A549 (cell line): ENCODE results near the gene NTRK3. TPM values are rescaled to one million over a fixed set of nuclear protein-coding genes. Genes with fewer than 3 reads are reported as not detected.
"Not testable (repeated sequence)": the region's sequence is repeated elsewhere in the genome, so short reads cannot be mapped to it uniquely, and the experiment has no call there.

Source experiments
- ATAC-seq, 2 experiments: fragments of 200-7000 bp in 1 of 2; fragments of >200 bp in 1 of 2; cut with Nextera tagmentation in 1 of 2; cut with Tn5 transposase in 1 of 2; 3 replicates each; pipeline versions ENCODE4 v1.8.0 to v1.9.1; 2018 to 2020; ENCODE audit warnings: mild to moderate bottlenecking in 1 of 2, moderate library complexity in 1 of 2
- CTCF ChIA-PET: fragments of 300-600 bp; sonication (Branson Sonifier 250); formaldehyde crosslinking; extraction: SDS; loops from one replicate; lab custom pipeline; 2021; ENCODE audit warnings: antibody characterized with exemption, inconsistent platforms; lab: Yijun Ruan, JAX
- POLR2A ChIA-PET: fragments of 350-600 bp; formaldehyde crosslinking; extraction: SDS; loops from one replicate; lab custom pipeline; 2021; ENCODE audit warnings: antibody characterized with exemption, inconsistent platforms; lab: Yijun Ruan, JAX
- DNase-seq, 2 experiments: peaks; one replicate each; pipeline versions ENCODE4 v3.0.0 to v3.0.0-alpha.2; 2011 to 2016; ENCODE audit warnings: low read depth in 1 of 2, low spot score in 1 of 2
- FAIRE-seq: peaks from 2 replicates; lab custom pipeline; 2011; peaks lifted over from hg19 to GRCh38; lab: Jason Lieb, UNC
- H3K27ac ChIP-seq, 2 experiments: fragments of >200 bp; sonication (Bioruptor Twin); formaldehyde crosslinking; 3 replicates each; pipeline ENCODE4 v1.5.1; 2016 to 2017
- H3K4me1 ChIP-seq: fragments of >200 bp; sonication (Bioruptor Twin); formaldehyde crosslinking; 3 replicates; pipeline ENCODE4 v1.6.1; 2016
- H3K4me2 ChIP-seq: fragments of >200 bp; sonication (Bioruptor Twin); formaldehyde crosslinking; 3 replicates; pipeline ENCODE4 v1.6.1; 2016
- H3K4me3 ChIP-seq: fragments of >200 bp; sonication (Bioruptor Twin); formaldehyde crosslinking; 3 replicates; pipeline ENCODE4 v1.5.1; 2016
- H3K9me3 ChIP-seq: fragments of >200 bp; sonication (Bioruptor Twin); formaldehyde crosslinking; 3 replicates; pipeline ENCODE4 v1.6.1; 2016
- BHLHE40 ChIP-seq: IDR thresholded peaks from 2 replicates; pipeline ENCODE4 v1.6.1; 2012; ENCODE audit warnings: low read depth, low read length, inconsistent platforms
- CHD2 ChIP-seq: fragments of 150-350 bp; IDR thresholded peaks from 2 replicates; pipeline ENCODE4 v1.6.1; 2014; ENCODE audit warnings: low read length; ENCODE audit not compliant: partially characterized antibody
- EHF ChIP-seq: fragments of 250-450 bp; sonication (Bioruptor Pico); IDR thresholded peaks from 2 replicates; pipeline ENCODE4 v1.5.0; 2020; ENCODE audit warnings: mild to moderate bottlenecking
- EHMT2 ChIP-seq: fragments of 200-600 bp; sonication (generic); IDR thresholded peaks from 2 replicates; pipeline ENCODE4 v1.6.1; 2016; ENCODE audit warnings: antibody characterized with exemption, low read depth, mild to moderate bottlenecking, moderate library complexity
- EP300 ChIP-seq, 2 experiments: fragments of >200 bp; sonication (Bioruptor Twin); formaldehyde crosslinking; IDR thresholded peaks; 2 replicates in 1 of 2; 3 replicates in 1 of 2; pipeline ENCODE4 v1.6.1; 2016 to 2017
- FOSB ChIP-seq: fragments of 250-450 bp; sonication (Bioruptor Pico); IDR thresholded peaks from 2 replicates; pipeline ENCODE4 v1.5.0; 2020; ENCODE audit warnings: mild to moderate bottlenecking, moderate library complexity
- HDAC2 ChIP-seq: fragments of 200-600 bp; sonication (generic); IDR thresholded peaks from 2 replicates; pipeline ENCODE4 v1.6.1; 2016
- HEYL ChIP-seq: fragments of 250-450 bp; sonication (Bioruptor Pico); IDR thresholded peaks from 2 replicates; pipeline ENCODE4 v1.8.0; 2021; ENCODE audit warnings: mild to moderate bottlenecking, moderate library complexity
- HOXA7 ChIP-seq: fragments of 250-450 bp; sonication (Bioruptor Pico); IDR thresholded peaks from 2 replicates; pipeline ENCODE4 v1.5.0; 2020; ENCODE audit warnings: mild to moderate bottlenecking, moderate library complexity
- HOXB5 ChIP-seq: fragments of 250-450 bp; sonication (Bioruptor Pico); IDR thresholded peaks from 2 replicates; pipeline ENCODE4 v1.5.0; 2020; ENCODE audit warnings: mild to moderate bottlenecking, moderate library complexity
- JUN ChIP-seq, 2 experiments: fragments of >200 bp; sonication (Bioruptor Twin); formaldehyde crosslinking; IDR thresholded peaks; 2 replicates in 1 of 2; 3 replicates in 1 of 2; pipeline ENCODE4 v1.6.1; 2016 to 2017
- JUNB ChIP-seq: fragments of >200 bp; sonication (Bioruptor Twin); formaldehyde crosslinking; IDR thresholded peaks from 2 replicates; pipeline ENCODE4 v1.6.1; 2016
- KDM1A ChIP-seq: fragments of 200-600 bp; sonication (generic); IDR thresholded peaks from 2 replicates; pipeline ENCODE4 v1.6.1; 2016; ENCODE audit warnings: low read depth, mild to moderate bottlenecking
- KDM5A ChIP-seq: fragments of 200-600 bp; sonication (generic); IDR thresholded peaks from 2 replicates; pipeline ENCODE4 v1.6.1; 2016; ENCODE audit warnings: antibody characterized with exemption, mild to moderate bottlenecking
- MAFK ChIP-seq: fragments of 450-650 bp; IDR thresholded peaks from 2 replicates; pipeline ENCODE4 v1.6.1; 2014; ENCODE audit not compliant: partially characterized antibody
- NR3C1 ChIP-seq: fragments of >200 bp; sonication (Bioruptor Twin); formaldehyde crosslinking; IDR thresholded peaks from 3 replicates; pipeline ENCODE4 v1.6.1; 2017
- RARB ChIP-seq: fragments of 250-450 bp; sonication (Bioruptor Pico); IDR thresholded peaks from 2 replicates; pipeline ENCODE4 v1.8.0; 2021; ENCODE audit warnings: mild to moderate bottlenecking, moderate library complexity
- RNF2 ChIP-seq: fragments of 200-600 bp; sonication (generic); IDR thresholded peaks from 2 replicates; pipeline ENCODE4 v1.6.1; 2016; ENCODE audit warnings: low read depth, mild to moderate bottlenecking, antibody characterized with exemption, moderate library complexity, borderline replicate concordance
- SMC3 ChIP-seq: fragments of >200 bp; sonication (Bioruptor Twin); formaldehyde crosslinking; IDR thresholded peaks from 3 replicates; pipeline ENCODE4 v1.6.1; 2018; ENCODE audit warnings: inconsistent platforms
- SREBF2 ChIP-seq: fragments of 450-650 bp; IDR thresholded peaks from 2 replicates; pipeline ENCODE4 v1.6.1; 2014; ENCODE audit warnings: mild to moderate bottlenecking, moderate library complexity
- ZC3H11A ChIP-seq: fragments of 450-650 bp; IDR thresholded peaks from 2 replicates; pipeline ENCODE4 v1.6.1; 2014; ENCODE audit warnings: antibody characterized with exemption, mild to moderate bottlenecking
- ZFP36 ChIP-seq: fragments of 450-650 bp; IDR thresholded peaks from 2 replicates; pipeline ENCODE4 v1.6.1; 2014; ENCODE audit warnings: borderline replicate concordance; ENCODE audit not compliant: partially characterized antibody
- WGBS: methylation state at CpG from one replicate; pipeline ENCODE4 v1.1.6; 2017; ENCODE audit errors: missing lambda C conversion rate; 5-methylcytosine and 5-hydroxymethylcytosine counted together
- polyA plus RNA-seq, 4 experiments: library from polyadenylated mRNA; depleted of rRNA in 3 of 4; stranded (reverse); fragments of >200 nt; fragmentation: RNase III in 1 of 4; extraction: RNeasy Plus Mini Kit Qiagen cat#74134 plus additional on column Dnase treatment in 1 of 4; gene quantifications; 2 replicates in 3 of 4; 3 replicates in 1 of 4; pipeline ENCODE4 v1.2.3, GENCODE V29; 2011 to 2017
- TF ChIP-seq, protein P1 (sequence below): fragments of 250-450 bp; sonication (Bioruptor Pico); IDR thresholded peaks from 2 replicates; pipeline ENCODE4 v1.5.0; 2020; ENCODE audit warnings: low read depth, mild to moderate bottlenecking, moderate library complexity
- TF ChIP-seq, protein P2 (sequence below): fragments of 150-350 bp; IDR thresholded peaks from 2 replicates; pipeline ENCODE4 v1.6.1; 2014; ENCODE audit warnings: low read depth, mild to moderate bottlenecking, low read length
- TF ChIP-seq, protein P3 (sequence below): IDR thresholded peaks from 2 replicates; pipeline ENCODE4 v1.6.1; 2012; ENCODE audit warnings: low read depth, borderline replicate concordance
- TF ChIP-seq, protein P4 (sequence below): fragments of >200 bp; sonication (Bioruptor Twin); formaldehyde crosslinking; IDR thresholded peaks from 2 replicates; pipeline ENCODE4 v1.6.1; 2016
- TF ChIP-seq, protein P5 (sequence below): IDR thresholded peaks from 2 replicates; pipeline ENCODE4 v1.6.1; 2012

NTRK3 gene
- polyA plus RNA-seq, 2 of the 4 experiments (the other 2 are of a cell fraction) = 55.0 to 55.2 TPM

DNA sequence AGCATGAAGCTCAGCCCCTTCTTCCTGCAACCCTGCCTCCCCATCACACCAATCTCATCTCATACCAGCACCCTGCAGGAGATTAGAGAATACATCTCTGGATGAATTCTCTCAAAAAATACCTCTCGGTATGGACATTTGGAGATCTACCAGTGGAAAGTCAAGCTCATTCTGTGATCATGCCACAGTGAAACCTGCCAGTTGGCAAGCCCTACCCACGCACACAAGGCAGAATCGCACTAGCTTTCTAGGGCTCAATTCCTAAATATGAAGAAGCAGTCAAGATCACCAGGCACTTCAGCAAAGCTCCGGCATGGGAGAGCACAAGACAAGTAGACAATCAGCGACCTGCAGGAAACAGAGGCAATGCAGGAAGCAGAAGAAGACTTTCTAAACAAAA, 221.2 kb downstream of the NTRK3 start:
- DNase-seq (no peak), ATAC-seq (no peak), FAIRE-seq (no peak)
- Histone ChIP-seq H3K27ac (no peak overlapping the region), H3K9me3 (no peaks in the 10 kb centered on the region), H3K4me1 (no peaks in the 10 kb centered on the region; the same call in 2 of the 3 replicates), H3K4me3 (no peak overlapping the region), H3K4me2 (no peak overlapping the region)
- ChIA-PET POLR2A (no interaction called here), CTCF (interaction anchor here (0.7 to 1.2 kb wide), 2 partner anchors 13 to 18 kb away, joined by 3 to 4 read pairs; no protein-coding TSS in a partner anchor)
- TF ChIP-seq KDM1A (no peak), RARB (CRISPR knock-in tag) (no peak), EHMT2 (no peak), BHLHE40 (no peak), HOXB5 (CRISPR knock-in tag) (no peak), ZC3H11A (no peak), KDM5A (no peak), RNF2 (no peak), JUN (IDR thresholded peaks at IDR 0.05) (no peak), HOXA7 (CRISPR knock-in tag) (no peak), CHD2 (no peak), NR3C1 (no peak)
- TF ChIP-seq, protein P1, sequence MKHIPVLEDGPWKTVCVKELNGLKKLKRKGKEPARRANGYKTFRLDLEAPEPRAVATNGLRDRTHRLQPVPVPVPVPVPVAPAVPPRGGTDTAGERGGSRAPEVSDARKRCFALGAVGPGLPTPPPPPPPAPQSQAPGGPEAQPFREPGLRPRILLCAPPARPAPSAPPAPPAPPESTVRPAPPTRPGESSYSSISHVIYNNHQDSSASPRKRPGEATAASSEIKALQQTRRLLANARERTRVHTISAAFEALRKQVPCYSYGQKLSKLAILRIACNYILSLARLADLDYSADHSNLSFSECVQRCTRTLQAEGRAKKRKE = no peak
- WGBS = 29% methylated on average over 5 of the region's 5 CpGs

DNA sequence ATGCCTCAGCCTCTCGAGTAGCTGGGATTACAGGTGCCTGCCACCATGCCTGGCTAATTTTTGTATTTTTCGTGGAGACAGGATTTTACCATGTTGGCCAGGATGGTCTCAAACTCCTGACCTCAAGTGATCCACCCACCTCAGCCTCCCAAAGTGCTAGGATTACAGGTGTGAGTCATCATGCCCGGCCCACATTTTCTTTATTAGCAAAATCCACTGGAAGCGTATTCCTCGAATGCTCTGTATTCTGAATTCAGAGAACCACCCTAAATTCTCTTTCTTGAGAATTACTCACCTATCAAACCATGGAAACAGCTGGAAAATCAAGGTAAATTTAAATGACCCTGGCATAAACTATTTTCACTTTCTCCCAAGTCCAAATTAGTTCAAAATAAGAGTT, 223.1 kb downstream of the NTRK3 start:
- H3K4me2 ChIP-seq, H3K4me1 ChIP-seq, DNase-seq, FAIRE-seq, H3K4me3 ChIP-seq, POLR2A ChIA-PET, H3K27ac ChIP-seq, H3K9me3 ChIP-seq, ATAC-seq: not testable (repeated sequence)
- CTCF ChIA-PET = interaction anchor here (0.9 kb wide), 1 partner anchor 47 kb away, joined by 3 read pairs; no protein-coding TSS in a partner anchor
- whole genome bisulfite sequencing = 44% methylated on average over 5 of the region's 5 CpGs

DNA sequence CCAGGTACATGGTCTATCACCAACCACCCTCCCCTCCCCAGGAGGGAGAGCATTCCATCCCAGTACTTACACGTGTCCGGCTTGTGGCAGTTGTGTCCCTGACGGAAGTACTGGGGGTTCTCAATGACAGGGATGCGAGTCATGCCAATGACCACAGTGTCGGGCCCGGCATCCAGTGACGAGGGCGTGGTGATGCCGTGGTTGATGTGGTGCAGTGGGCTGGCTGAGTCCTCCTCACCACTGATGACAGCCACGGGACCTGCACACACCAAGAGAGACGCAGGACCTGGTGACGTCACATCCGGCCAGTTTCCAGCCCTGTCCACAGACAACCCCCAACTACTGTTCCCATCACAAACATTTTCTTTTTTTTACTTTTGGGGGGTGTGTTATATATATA, 223.8 kb downstream of the NTRK3 start:
- FAIRE-seq = no peak
- H3K4me3 ChIP-seq = no peak overlapping the region
- DNase-seq = no peak
- H3K4me2 ChIP-seq = no peak overlapping the region
- CTCF ChIA-PET = no interaction called here
- no peaks in the 10 kb centered on the region for H3K9me3 ChIP-seq
- TF ChIP-seq, protein P2, sequence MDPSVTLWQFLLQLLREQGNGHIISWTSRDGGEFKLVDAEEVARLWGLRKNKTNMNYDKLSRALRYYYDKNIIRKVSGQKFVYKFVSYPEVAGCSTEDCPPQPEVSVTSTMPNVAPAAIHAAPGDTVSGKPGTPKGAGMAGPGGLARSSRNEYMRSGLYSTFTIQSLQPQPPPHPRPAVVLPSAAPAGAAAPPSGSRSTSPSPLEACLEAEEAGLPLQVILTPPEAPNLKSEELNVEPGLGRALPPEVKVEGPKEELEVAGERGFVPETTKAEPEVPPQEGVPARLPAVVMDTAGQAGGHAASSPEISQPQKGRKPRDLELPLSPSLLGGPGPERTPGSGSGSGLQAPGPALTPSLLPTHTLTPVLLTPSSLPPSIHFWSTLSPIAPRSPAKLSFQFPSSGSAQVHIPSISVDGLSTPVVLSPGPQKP = no peak
- TF ChIP-seq, protein P3, sequence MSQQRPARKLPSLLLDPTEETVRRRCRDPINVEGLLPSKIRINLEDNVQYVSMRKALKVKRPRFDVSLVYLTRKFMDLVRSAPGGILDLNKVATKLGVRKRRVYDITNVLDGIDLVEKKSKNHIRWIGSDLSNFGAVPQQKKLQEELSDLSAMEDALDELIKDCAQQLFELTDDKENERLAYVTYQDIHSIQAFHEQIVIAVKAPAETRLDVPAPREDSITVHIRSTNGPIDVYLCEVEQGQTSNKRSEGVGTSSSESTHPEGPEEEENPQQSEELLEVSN = no peak
- TF ChIP-seq KDM1A = no peak
- no peak for TF ChIP-seq ZFP36
- TF ChIP-seq EHF (CRISPR knock-in tag) = no peak
- TF ChIP-seq HDAC2 = no peak
- no peak for TF ChIP-seq EP300 (IDR thresholded peaks at IDR 0.05)
- TF ChIP-seq HOXB5 (CRISPR knock-in tag) = no peak
- no peak for TF ChIP-seq HEYL (CRISPR knock-in tag)
- TF ChIP-seq RNF2 = no peak
- no peak for TF ChIP-seq JUNB
- TF ChIP-seq, protein P4, sequence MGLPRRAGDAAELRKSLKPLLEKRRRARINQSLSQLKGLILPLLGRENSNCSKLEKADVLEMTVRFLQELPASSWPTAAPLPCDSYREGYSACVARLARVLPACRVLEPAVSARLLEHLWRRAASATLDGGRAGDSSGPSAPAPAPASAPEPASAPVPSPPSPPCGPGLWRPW = no peak
- no peak for TF ChIP-seq SREBF2
- TF ChIP-seq MAFK = no peak
- TF ChIP-seq NR3C1 = no peak
- TF ChIP-seq, protein P5, sequence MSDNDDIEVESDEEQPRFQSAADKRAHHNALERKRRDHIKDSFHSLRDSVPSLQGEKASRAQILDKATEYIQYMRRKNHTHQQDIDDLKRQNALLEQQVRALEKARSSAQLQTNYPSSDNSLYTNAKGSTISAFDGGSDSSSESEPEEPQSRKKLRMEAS = no peak
- TF ChIP-seq FOSB (CRISPR knock-in tag) = no peak
- TF ChIP-seq SMC3 = no peak
- POLR2A ChIA-PET = no interaction called here
- H3K27ac ChIP-seq = no peak overlapping the region
- no peak for ATAC-seq
- 41% methylated on average over 10 of the region's 13 CpGs for WGBS
- peaks cover 9% of the 10 kb centered on the region for H3K4me1 ChIP-seq
